ENCODE measurements around the gene CMC4.

Gene CMC4

GRCh38 chrX:155052738-155053498 lies 18.0 kb downstream of the CMC4 start:
- DNase-seq: no peak

DNA sequence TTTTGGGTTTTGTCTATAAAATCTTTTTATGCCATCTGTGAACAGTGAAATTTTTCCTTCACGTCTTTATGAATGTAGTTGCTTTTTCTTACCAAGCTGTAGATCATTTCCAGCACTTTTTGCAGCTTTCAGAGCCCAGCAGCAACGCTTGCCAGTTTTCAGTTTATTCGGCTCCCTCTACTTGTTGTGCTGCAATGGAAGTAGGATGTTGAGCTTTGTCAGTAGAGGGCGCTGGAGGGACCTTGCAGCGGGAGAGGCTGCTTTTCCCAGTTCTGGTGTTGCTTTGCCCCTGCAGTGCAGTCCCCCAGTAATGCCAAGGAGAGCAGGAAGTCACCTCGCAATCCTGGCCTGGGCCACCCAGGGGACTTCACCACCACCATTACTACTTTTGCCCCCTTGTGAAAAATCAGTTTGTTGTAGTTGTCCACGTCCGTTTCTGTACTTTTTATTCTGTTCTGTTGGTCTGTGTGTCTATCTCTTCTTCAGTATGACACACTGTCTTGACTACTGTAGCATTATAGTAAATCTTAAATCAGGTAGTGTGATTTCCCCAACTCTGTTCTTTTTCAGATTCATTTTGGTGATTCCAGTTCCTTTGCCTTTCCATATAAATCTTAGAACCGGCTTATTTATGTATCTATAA lies 21.8 kb downstream of the CMC4 start:
- DNase-seq: peak; percentile 1

DNA sequence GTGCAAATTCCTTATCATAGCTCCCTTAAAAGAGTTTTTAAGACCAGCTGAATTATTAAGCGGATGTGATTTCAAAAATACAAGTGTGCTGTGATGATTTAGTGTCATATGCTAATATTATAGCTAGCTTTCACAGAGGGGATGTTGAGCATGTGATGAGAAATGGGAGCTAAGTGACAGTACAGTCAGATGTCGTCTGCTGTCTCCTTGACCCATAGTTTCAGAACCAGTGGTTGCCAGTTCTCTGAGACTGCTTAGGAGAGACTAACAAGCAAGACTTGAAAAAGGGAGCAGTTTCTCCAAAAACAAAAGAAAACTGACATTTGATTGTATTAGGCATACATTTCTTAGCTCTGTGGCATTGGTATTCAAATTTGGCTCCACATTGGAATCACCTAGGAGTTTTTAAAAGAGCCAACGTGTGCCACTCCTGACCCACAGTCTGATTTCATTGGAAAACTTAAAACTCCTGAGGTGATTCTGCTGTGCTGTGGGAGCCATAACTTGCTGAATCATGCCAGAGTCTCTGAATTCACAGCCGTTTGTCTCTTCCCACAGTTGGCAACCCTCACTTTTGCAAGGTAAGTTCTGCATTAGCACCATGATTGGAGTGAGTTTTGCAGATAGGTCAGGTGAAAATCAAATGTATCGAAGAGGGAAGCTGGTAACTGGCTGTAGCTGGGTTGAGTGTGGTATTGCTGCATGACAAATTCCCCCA lies 24.0 kb downstream of the CMC4 start:
- DNase-seq: no peak

- no peak for DNase-seq
These were observed 24.7 kb downstream of the CMC4 start for GRCh38 chrX:155046129-155046810.

DNA sequence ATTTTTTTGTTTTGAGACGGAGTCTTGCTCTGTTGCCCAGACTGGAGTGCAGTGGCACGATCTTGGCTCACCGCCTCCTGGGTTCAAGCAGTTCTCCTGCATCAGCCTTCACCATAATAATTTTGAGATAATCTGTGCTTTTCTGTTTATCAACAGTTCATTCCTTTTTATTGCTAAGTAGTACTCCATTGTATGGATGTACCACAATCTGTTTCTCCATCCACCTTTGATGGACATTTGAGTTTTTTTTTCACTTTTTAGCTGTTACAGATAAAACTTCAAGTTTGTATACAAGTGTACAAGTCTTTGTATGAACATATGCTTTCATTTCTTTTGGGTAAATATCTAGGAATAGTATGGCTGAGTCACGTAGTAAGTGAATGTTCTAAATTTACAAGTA lies 35.2 kb downstream of the CMC4 start:
- no peak for DNase-seq

- DNase-seq: no peak
These were observed 39.3 kb downstream of the CMC4 start for GRCh38 chrX:155031657-155032056.

GRCh38 chrX:155028877-155029291 lies 42.1 kb downstream of the CMC4 start:
- no peak for DNase-seq

DNA sequence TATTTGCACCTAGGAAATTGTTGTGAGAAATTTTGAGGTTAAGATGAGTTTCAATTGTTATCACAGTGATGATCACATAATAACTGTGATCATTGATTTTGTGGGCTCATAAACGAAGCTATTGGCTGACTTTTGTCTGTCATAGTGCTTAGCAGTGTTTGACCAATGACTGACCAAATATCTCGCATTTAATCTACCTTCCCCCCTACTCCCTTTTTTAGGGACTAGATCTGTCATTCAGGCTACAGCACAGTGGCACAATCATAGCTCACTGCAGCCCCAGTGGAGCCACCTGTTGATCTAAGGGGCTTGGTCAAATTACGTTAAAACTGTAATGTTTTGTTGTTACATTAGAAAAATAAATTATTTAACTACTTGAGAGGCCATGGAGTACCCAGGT lies 42.8 kb downstream of the CMC4 start:
- no peak for DNase-seq

DNA sequence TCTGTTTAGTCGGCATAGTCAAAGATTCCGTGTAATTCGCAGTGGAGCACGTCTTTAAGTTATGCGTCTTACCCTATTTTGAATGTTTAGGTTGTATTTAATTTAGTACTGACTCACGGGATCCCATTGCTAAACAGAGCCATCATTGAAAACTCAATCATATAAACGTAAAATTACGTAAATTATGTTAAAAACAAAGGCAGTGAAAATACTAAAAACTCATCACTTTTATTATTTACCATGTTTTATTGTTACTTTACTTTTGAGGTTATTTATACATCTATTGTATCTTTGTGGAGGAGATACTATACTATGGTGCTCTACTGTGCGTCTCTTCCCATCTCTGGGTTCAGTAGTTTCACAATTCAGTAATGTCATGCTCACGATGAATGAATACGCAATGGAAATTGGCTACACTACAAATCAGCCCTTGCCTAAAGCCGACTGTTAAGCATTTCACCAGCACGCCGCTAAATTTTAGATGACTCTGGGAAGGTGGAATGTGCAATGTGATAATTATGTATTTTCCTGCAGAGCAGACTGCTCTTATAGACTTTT lies 43.3 kb downstream of the CMC4 start:
- DNase-seq: no peak

GRCh38 chrX:155026727-155027508 lies 44.0 kb downstream of the CMC4 start, which contains the start of gene FUNDC2:
FUNDC2 (plus strand) TSS chrX:155026844; CDS start chrX:155026939, 95 bp downstream.
- DNase-seq: peak; percentile 91

DNA sequence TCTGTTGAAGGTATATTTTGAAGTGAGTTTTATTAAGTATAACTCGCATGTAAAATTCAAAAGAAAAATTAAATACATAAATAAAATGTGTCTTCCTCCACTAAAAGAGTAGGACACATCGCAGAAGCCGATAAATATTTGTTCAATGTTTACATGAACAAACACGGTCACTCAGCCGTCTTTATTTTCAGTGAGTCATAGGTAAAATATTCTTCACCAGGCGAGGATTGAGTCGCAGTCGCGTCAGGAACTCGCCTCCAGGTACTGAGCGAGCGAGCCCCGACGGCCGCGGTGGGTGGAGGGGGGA lies 44.6 kb downstream of the CMC4 start:
- DNase-seq: no peak

DNA sequence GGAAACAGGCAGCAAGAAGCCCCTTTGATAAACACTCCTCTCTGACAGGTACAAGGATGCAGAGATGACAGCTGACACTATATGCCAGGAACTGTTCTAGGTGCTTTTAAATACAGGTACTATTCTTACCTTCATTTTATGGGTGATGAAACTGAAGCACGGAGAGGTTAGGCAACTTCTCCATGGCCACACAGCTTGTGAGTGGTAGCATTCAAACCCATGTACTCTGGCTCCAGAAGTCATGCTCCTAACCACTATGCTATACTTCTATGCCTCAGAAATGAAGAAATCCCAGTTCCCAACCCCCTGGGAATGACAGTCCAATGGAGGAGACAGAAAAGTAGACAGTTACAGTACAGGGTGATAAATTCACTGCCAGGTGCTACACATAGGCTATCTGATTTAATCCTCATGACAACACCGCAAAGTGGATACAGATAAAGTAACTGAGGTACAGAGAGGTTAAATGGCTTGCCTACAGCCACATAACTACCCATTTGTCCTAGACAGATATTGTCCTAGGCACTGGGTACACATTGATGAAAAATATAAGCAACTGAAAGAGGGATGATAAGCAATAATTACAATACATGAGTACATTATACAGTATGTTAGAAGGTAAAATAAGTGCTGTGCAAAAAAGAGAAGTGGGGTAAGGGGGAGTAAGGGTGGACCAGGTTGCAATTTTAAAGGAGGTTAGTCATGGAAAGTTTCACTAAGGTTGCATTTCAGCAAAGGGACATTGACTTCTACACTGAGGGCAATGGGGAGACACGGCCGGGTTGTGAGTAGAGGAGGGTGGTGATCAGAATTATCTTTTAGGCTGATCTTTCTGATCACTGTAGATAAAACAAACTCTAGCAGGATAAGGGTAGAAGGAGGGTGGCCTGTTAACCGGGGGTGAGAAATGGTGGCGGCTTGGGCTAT lies 46.8 kb downstream of the CMC4 start:
- DNase-seq: no peak

- DNase-seq: no peak
These were observed 48.4 kb downstream of the CMC4 start, which contains the start of gene F8 for GRCh38 chrX:155022585-155022984. F8 (minus strand) TSS chrX:155022723; CDS start chrX:155022552, 171 bp downstream.

- DNase-seq: no peak
These were observed 50.3 kb downstream of the CMC4 start for GRCh38 chrX:155020591-155020990.
